Measurements from ENCODE around the gene SEC24D.

Gene SEC24D

GRCh38 chr4:118769161-118769560 is 66.8 kb downstream of the SEC24D start:
- no peak for DNase-seq (ENCODE audit: low read depth in 2 of 2)
- TF ChIP-seq CTCF (IDR thresholded peaks at IDR 0.05; ENCODE audit: low read depth, low read length) = no peak
- no peak overlapping the region for H3K4me3 ChIP-seq (replicated peaks in 1 of 2; ENCODE audit: low read depth in 2 of 2, low read length in 2 of 2)

GRCh38 chr4:118767109-118767508 is 68.8 kb downstream of the SEC24D start:
- no peak for DNase-seq (ENCODE audit: low read depth in 2 of 2)
- H3K4me3 ChIP-seq (replicated peaks in 1 of 2; ENCODE audit: low read depth in 2 of 2, low read length in 2 of 2) = no peak overlapping the region
- TF ChIP-seq CTCF (IDR thresholded peaks at IDR 0.05; ENCODE audit: low read depth, low read length) = no peak

- no peak overlapping the region for H3K4me3 ChIP-seq (replicated peaks in 1 of 2; ENCODE audit: low read depth in 2 of 2, low read length in 2 of 2)
- DNase-seq (ENCODE audit: low read depth in 2 of 2) = peak; percentile 96 to 97
These were observed 70.5 kb downstream of the SEC24D start for GRCh38 chr4:118765399-118765798.

GRCh38 chr4:118762730-118763477 is 73.0 kb downstream of the SEC24D start:
- DNase-seq (ENCODE audit: low read depth in 2 of 2) = peak in 1 of 2 donors; percentile 84
- no peak overlapping the region for H3K4me3 ChIP-seq (replicated peaks in 1 of 2; ENCODE audit: low read depth in 2 of 2, low read length in 2 of 2)
- TF ChIP-seq CTCF (IDR thresholded peaks at IDR 0.05; ENCODE audit: low read depth, low read length) = no peak

More at GRCh38 chr4:118765399-118765798, 70.5 kb downstream of the SEC24D start:
- TF ChIP-seq CTCF (IDR thresholded peaks at IDR 0.05; ENCODE audit: low read depth, low read length) = no peak

GRCh38 chr4:118762155-118762554 is 73.8 kb downstream of the SEC24D start:
- H3K4me3 ChIP-seq (replicated peaks in 1 of 2; ENCODE audit: low read depth in 2 of 2, low read length in 2 of 2) = no peak overlapping the region
- DNase-seq (ENCODE audit: low read depth in 2 of 2) = no peak
- TF ChIP-seq CTCF (IDR thresholded peaks at IDR 0.05; ENCODE audit: low read depth, low read length) = no peak

- no peak for TF ChIP-seq CTCF (IDR thresholded peaks at IDR 0.05; ENCODE audit: low read depth, low read length)
- H3K4me3 ChIP-seq (replicated peaks in 1 of 2; ENCODE audit: low read depth in 2 of 2, low read length in 2 of 2) = no peak overlapping the region
- peak in 1 of 2 donors; percentile 62 for DNase-seq (ENCODE audit: low read depth in 2 of 2)
These were observed 74.4 kb downstream of the SEC24D start for GRCh38 chr4:118761397-118762016.

All from cardiac fibroblast (primary cell).